Thyroid gland (tissue), 4 donors: ENCODE measurements around the gene MSTO1. TPM values are rescaled to one million over a fixed set of nuclear protein-coding genes. Genes with fewer than 3 reads are reported as not detected.
A peak's percentile ranks its signal among the peaks of the same experiment; 100 is the strongest.
"Not testable (repeated sequence)": the region's sequence is repeated elsewhere in the genome, so short reads cannot be mapped to it uniquely, and the experiment has no call there.

Experiments used
- DNase-seq, 2 donors: peaks; one replicate each; pipeline ENCODE4 v3.0.0-alpha.2; 2019
- H3K27ac ChIP-seq, 3 donors: fragments of 200-600 bp; sonication (generic); 1 replicate in 2 of 3; 2 replicates in 1 of 3; pipeline ENCODE4 v1.5.1; 2016 to 2019; ENCODE audit warnings: mild to moderate bottlenecking in 1 of 3, moderate library complexity in 1 of 3
- H3K27me3 ChIP-seq: fragments of 200-600 bp; sonication (generic); one replicate; pipeline ENCODE4 v1.5.1; 2019
- H3K36me3 ChIP-seq, 2 donors: fragments of 200-600 bp; sonication (generic); one replicate each; pipeline ENCODE4 v1.5.1; 2016 to 2019
- H3K4me1 ChIP-seq, 2 donors: fragments of 200-600 bp; sonication (generic); one replicate each; pipeline ENCODE4 v1.5.1; 2017 to 2019
- H3K4me3 ChIP-seq, 3 donors: fragments of 200-600 bp; sonication (generic); replicated peaks in 1 of 3; 1 replicate in 2 of 3; 2 replicates in 1 of 3; pipeline ENCODE4 v1.5.1; 2016; ENCODE audit warnings: mild to moderate bottlenecking in 1 of 3
- H3K9me3 ChIP-seq: fragments of 200-600 bp; sonication (generic); one replicate; pipeline ENCODE4 v1.5.1; 2017
- POLR2A ChIP-seq, 2 donors: fragments of 450-650 bp; IDR thresholded peaks; one replicate each; pipeline ENCODE4 v1.6.1; 2017; ENCODE audit warnings: antibody characterized with exemption in 2 of 2, mild to moderate bottlenecking in 2 of 2, moderate library complexity in 1 of 2
- WGBS, 2 donors: methylation state at CpG; one replicate each; pipeline ENCODE4 v1.1.5; 2017; 5-methylcytosine and 5-hydroxymethylcytosine counted together
- intact Hi-C: fragments of 100-400 bp; cut with DNase I; formaldehyde crosslinking; loops from one replicate; pipeline ENCODE4 v1.15.1; 2023
- total RNA-seq, 4 donors: library from RNA; depleted of rRNA; stranded (reverse); fragments of >200 nt; gene quantifications; one replicate each; pipeline ENCODE4 v1.2.3, GENCODE V29; 2016
- TF ChIP-seq, protein P1 (sequence below), 6 experiments: fragments of 200-600 bp in 3 of 6; fragments of 450-650 bp in 3 of 6; sonication (generic) in 3 of 6; IDR thresholded peaks; one replicate each; pipeline ENCODE4 v1.5.1; 2016 to 2019; ENCODE audit warnings: antibody characterized with exemption in 6 of 6, mild to moderate bottlenecking in 2 of 6, inconsistent platforms in 1 of 6, moderate library complexity in 1 of 6

The MSTO1 gene
- total RNA-seq: 10 to 100 TPM in 3 of 4 donors, 1 to 10 TPM in 1; 8.3 to 31.9 (median 18.6) TPM

GRCh38 chr1:155609515-155610256 lies at the start of gene MSTO1:
TSS of gene MSTO1 (plus strand) at chr1:155610218. CDS start at chr1:155610249, 31 bp downstream.
- Histone ChIP-seq H3K27me3 (no peaks in the 10 kb centered on the region), H3K4me3 (peak within 1 kb of the TSS; percentile 20 to 39 (median 32)), H3K4me1 (no peaks in the 10 kb centered on the region), H3K9me3 (no peaks in the 10 kb centered on the region), H3K27ac (peak within 1 kb of the TSS in 2 of 3 donors; percentile 15 to 17), H3K36me3 (peaks cover 0 to 7% of the 10 kb centered on the region in 2 donors)
- 16 to 22% methylated on average over 18 to 27 of the region's 47 CpGs for WGBS, 2 donors
- intact Hi-C loops: no loop called here
- peak; percentile 97 to 98 for DNase-seq
- TF ChIP-seq, protein P1, sequence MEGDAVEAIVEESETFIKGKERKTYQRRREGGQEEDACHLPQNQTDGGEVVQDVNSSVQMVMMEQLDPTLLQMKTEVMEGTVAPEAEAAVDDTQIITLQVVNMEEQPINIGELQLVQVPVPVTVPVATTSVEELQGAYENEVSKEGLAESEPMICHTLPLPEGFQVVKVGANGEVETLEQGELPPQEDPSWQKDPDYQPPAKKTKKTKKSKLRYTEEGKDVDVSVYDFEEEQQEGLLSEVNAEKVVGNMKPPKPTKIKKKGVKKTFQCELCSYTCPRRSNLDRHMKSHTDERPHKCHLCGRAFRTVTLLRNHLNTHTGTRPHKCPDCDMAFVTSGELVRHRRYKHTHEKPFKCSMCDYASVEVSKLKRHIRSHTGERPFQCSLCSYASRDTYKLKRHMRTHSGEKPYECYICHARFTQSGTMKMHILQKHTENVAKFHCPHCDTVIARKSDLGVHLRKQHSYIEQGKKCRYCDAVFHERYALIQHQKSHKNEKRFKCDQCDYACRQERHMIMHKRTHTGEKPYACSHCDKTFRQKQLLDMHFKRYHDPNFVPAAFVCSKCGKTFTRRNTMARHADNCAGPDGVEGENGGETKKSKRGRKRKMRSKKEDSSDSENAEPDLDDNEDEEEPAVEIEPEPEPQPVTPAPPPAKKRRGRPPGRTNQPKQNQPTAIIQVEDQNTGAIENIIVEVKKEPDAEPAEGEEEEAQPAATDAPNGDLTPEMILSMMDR (IDR thresholded peaks at IDR 0.05): no peak
- TF ChIP-seq POLR2A (IDR thresholded peaks at IDR 0.05): peak in 1 of 2 donors; percentile 48

- intact Hi-C loops: loop anchor here (10.0 kb wide), 1 partner anchor 177 kb away; no protein-coding TSS in a partner anchor
- H3K9me3 ChIP-seq, H3K27me3 ChIP-seq, H3K36me3 ChIP-seq: not testable (repeated sequence)
- WGBS, 2 donors: 0 to 1% methylated on average over 32 to 39 of the region's 56 CpGs
- peak in 1 of 2 donors; percentile 38 for TF ChIP-seq POLR2A (IDR thresholded peaks at IDR 0.05)
- H3K4me1 ChIP-seq: peaks cover 15 to 30% of the 10 kb centered on the region in 2 donors
- peak; percentile 42 to 53 for DNase-seq
- H3K4me3 ChIP-seq: peak overlapping the region; percentile 37 to 99 (median 95)
- peak overlapping the region; percentile 98 to 100 (median 98) for H3K27ac ChIP-seq
Measured at GRCh38 chr1:155561779-155562580, 48.0 kb upstream of the MSTO1 start.

DNA sequence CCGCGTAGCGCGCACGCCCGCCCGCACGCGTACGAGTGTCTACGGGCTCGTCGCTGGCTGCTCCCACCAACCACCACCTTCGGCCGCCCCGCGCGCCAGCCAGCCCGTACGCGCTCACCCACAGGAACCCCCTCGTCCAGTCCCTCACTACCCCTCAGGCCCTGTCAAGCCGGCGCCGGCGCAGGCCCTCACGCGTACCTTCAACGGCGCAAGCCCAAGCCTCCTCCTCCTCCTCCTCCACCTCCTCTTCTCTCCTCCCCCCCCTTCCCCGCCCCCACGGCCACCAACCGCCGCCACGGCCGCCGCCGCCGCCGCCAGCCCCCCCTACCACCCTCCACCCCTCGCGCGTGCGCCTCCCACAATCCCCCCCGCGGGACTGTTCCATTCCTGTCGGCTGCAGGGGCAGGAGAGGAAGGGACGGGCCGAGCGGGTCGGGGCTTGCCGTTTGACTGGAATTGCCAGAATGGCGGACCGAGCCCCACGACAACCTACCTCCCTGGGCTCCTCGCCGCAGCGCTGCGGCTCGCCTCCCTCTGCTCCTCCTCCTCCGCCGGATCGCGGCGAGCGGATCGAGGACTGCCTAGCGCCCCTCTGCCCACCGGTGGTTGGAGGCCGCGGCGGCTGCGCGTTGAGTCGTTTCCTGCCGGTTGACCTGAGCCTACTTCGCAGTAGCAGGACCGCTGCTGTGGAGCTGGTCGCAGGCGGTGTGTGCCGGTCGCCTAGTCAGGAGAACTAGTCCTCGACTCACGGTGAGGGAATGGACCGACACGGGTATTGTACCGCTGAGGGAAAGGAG lies 47.2 kb upstream of the MSTO1 start, which contains the start of gene ASH1L:
ASH1L (minus strand) TSS at position 223 of the 796 bp plus-strand sequence. CDS start 41,284 bp downstream, outside the sequence.
- H3K36me3 ChIP-seq: no peaks in the 10 kb centered on the region
- TF ChIP-seq, protein P1 (IDR thresholded peaks at IDR 0.05): peak in 1 of 6 experiments; percentile 27
- TF ChIP-seq POLR2A (IDR thresholded peaks at IDR 0.05): peak; percentile 76 to 92
- peak within 1 kb of the TSS; percentile 98 to 100 (median 98) for H3K27ac ChIP-seq
- H3K4me1 ChIP-seq: peaks cover 15 to 30% of the 10 kb centered on the region in 2 donors
- DNase-seq: peak; percentile 92 to 95
- H3K27me3 ChIP-seq: no peaks in the 10 kb centered on the region
- peak within 1 kb of the TSS; percentile 76 to 99 (median 95) for H3K4me3 ChIP-seq
- 0% methylated on average over 12 to 18 of the region's 87 CpGs for WGBS, 2 donors
- no peaks in the 10 kb centered on the region for H3K9me3 ChIP-seq
- intact Hi-C loops: loop anchor here (10.0 kb wide), 1 partner anchor 178 kb away; no protein-coding TSS in a partner anchor

GRCh38 chr1:155563377-155564022 lies 46.5 kb upstream of the MSTO1 start:
- not testable (repeated sequence) for H3K9me3 ChIP-seq, H3K27me3 ChIP-seq, H3K36me3 ChIP-seq, DNase-seq
- Histone ChIP-seq H3K27ac (peak overlapping the region; percentile 98 to 100 (median 98)), H3K4me1 (peaks cover 11 to 23% of the 10 kb centered on the region in 2 donors), H3K4me3 (peak overlapping the region; percentile 76 to 99 (median 95))
- intact Hi-C loops: loop anchor here (10.0 kb wide), 1 partner anchor 179 kb away; no protein-coding TSS in a partner anchor
- WGBS, 2 donors: 0% methylated on average over 15 of the region's 19 CpGs

- no peaks in the 10 kb centered on the region for H3K9me3 ChIP-seq
- no peaks in the 10 kb centered on the region for H3K36me3 ChIP-seq
- DNase-seq: no peak
- no peaks in the 10 kb centered on the region for H3K4me1 ChIP-seq
- H3K4me3 ChIP-seq: no peak overlapping the region
- TF ChIP-seq, protein P1 (IDR thresholded peaks at IDR 0.05): no peak
- TF ChIP-seq POLR2A (IDR thresholded peaks at IDR 0.05): no peak
- WGBS, 2 donors: 90 to 93% methylated on average over 6 of the region's 6 CpGs
- intact Hi-C loops: loop anchor here (10.0 kb wide), 1 partner anchor 185 kb away; no protein-coding TSS in a partner anchor
- H3K27ac ChIP-seq: no peak overlapping the region
- H3K27me3 ChIP-seq: no peaks in the 10 kb centered on the region
Measured at GRCh38 chr1:155569988-155570592, 39.9 kb upstream of the MSTO1 start.
